ENCODE measurements around the gene EMX2. TPM values are rescaled to one million over a fixed set of nuclear protein-coding genes. Genes with fewer than 3 reads are reported as not detected.
A peak's percentile ranks its signal among the peaks of the same experiment; 100 is the strongest.

The EMX2 gene
- total RNA-seq, 2 donors from 2014 or later, result not detected

DNA sequence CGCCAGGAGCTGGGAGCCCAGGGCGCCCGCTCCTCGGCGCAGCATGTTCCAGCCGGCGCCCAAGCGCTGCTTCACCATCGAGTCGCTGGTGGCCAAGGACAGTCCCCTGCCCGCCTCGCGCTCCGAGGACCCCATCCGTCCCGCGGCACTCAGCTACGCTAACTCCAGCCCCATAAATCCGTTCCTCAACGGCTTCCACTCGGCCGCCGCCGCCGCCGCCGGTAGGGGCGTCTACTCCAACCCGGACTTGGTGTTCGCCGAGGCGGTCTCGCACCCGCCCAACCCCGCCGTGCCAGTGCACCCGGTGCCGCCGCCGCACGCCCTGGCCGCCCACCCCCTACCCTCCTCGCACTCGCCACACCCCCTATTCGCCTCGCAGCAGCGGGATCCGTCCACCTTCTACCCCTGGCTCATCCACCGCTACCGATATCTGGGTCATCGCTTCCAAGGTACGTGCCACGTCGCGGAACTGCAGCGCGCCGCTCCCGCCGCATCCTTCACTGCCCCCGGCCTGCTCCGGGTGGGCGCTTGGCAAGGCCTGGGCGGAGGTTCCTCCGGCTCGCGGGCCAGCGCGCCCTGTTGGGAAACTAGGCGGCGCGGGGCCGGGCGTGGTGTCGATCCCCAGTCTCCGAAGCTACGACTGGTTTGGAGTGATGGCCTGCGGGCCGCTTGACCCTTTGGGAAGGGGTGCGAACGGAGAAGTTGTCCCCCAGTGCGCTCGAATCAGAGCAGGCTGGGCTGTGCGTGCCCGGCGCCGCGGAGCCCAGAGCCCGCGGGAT is 868 bp downstream of the EMX2 start:
- Mint-ChIP-seq H3K4me3 (peak overlapping the region; percentile 65 to 82), H3K27ac (peak overlapping the region; percentile 22), H3K4me1 (ENCODE audit: low read depth) (peaks cover 36% of the 10 kb centered on the region), H3K36me3 (ENCODE audit: insufficient read depth in 2 of 2) (peaks cover 1 to 3% of the 10 kb centered on the region in 2 donors), H3K27me3 (ENCODE audit: low read depth) (peaks cover 78% of the 10 kb centered on the region), H3K9me3 (no peaks in the 10 kb centered on the region)
- DNase-seq (peak; percentile 39 to 54), ATAC-seq (replicated peaks in 1 of 2) (peak; percentile 13 to 21)

DNA sequence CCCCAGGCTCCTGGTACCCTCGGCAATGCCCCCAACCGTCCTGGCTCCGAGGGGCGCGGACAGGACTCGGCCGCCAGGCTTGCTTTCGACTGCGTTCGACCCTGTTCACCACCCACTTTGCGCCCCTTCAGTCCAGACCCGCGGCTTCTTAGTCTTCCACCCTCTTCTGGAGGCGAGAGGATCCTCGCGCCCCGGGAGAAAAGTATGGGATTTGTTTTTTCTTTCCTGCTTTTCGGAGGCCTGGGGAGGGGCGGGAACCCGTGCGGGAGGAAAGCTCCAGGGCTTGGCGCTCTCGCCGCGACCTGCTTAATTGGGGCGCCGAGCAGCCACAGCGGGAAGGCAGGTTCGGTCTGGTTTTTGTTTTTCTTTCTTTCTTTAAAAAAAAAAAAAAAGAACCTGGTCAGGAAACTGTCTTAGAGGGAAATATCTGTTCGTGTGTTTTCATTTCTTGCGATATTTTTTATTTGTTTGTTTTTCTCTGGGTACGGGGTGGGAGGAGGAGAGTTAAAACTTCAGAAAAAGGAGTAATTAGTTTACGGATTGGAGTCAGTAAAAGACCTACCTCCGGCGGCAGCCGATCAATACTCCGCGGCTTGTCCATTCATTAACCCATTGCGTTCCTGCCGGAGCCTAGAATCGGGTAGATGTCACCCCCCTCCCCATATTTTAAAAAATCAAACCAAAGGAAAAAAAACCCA is 1.6 kb downstream of the EMX2 start:
- peaks cover 1 to 3% of the 10 kb centered on the region in 2 donors for H3K36me3 Mint-ChIP-seq (ENCODE audit: insufficient read depth in 2 of 2)
- peak overlapping the region; percentile 65 to 82 for H3K4me3 Mint-ChIP-seq
- H3K9me3 Mint-ChIP-seq, result no peaks in the 10 kb centered on the region
- peaks cover 78% of the 10 kb centered on the region for H3K27me3 Mint-ChIP-seq (ENCODE audit: low read depth)
- DNase-seq (no peak), ATAC-seq (replicated peaks in 1 of 2) (no peak)
- H3K4me1 Mint-ChIP-seq (ENCODE audit: low read depth), result peaks cover 34% of the 10 kb centered on the region
- H3K27ac Mint-ChIP-seq, result peak overlapping the region; percentile 50

DNA sequence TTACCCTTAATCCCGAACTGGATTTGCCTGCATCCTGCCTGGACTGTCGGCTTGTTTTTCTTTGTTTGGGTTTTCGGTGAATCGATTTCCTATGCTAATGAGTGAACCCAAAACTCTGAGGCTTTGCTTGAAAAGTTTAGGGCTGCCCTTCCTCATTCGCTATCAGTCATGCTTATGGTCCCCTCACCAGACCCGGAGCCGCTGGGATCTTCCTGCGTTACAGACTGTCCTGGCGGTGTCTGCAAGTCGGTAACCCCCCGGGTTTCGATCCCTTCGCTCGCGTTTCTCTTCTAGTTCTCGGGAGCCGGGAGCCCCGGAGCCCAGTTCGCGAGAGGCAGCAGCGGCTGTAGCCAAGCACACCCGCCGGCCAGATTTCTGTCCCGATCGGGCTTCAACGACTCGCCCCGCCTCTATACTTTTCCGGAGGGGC is 2.2 kb downstream of the EMX2 start:
- Mint-ChIP-seq H3K36me3 (ENCODE audit: insufficient read depth in 2 of 2) (peaks cover 1 to 3% of the 10 kb centered on the region in 2 donors), H3K27ac (peak overlapping the region; percentile 50), H3K27me3 (ENCODE audit: low read depth) (peaks cover 78% of the 10 kb centered on the region), H3K4me1 (ENCODE audit: low read depth) (peaks cover 34% of the 10 kb centered on the region), H3K9me3 (no peaks in the 10 kb centered on the region), H3K4me3 (peak overlapping the region; percentile 65 to 82)
- ATAC-seq (replicated peaks in 1 of 2) (no peak), DNase-seq (no peak)

DNA sequence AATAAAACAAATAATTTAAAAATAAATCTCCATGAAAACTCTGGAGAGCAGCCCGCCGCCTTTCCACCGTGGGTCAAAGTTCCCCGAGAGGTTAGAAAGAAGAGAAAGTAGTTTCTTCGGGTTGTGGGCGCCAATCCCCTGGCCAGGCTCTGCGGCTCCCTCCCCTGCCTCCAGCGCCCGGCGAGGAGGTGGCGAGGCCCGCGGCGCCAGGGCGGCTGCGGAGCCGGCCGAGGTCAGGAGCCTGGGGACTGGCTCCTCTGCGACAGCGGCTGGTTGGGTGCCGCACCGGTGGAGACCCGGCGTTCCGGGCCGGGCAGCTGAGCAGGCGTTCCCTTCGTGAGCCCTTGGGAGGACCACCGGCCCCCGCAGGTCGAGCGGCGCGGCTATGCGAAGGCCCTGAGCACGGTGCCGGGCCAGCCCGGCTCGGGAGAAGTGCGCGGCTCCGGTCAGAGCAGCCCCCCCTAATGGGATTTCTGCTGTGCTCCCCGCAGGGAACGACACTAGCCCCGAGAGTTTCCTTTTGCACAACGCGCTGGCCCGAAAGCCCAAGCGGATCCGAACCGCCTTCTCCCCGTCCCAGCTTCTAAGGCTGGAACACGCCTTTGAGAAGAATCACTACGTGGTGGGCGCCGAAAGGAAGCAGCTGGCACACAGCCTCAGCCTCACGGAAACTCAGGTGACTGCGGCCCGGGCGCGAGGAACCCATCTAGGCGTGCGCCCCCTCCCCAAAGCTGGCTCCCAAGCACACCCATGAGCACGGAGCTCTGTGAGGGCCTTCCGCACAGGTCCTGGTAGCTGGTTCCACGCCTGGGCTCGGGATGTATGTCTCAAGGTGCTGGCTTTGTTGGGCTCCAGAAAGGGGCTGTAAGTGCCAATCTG is 2.8 kb downstream of the EMX2 start:
- H3K4me3 Mint-ChIP-seq, result peak overlapping the region; percentile 65 to 82
- no peak overlapping the region for H3K27ac Mint-ChIP-seq
- peaks cover 78% of the 10 kb centered on the region for H3K27me3 Mint-ChIP-seq (ENCODE audit: low read depth)
- ATAC-seq (replicated peaks in 1 of 2), result no peak
- H3K4me1 Mint-ChIP-seq (ENCODE audit: low read depth), result peaks cover 34% of the 10 kb centered on the region
- no peak for DNase-seq
- no peaks in the 10 kb centered on the region for H3K9me3 Mint-ChIP-seq
- peaks cover 1 to 3% of the 10 kb centered on the region in 2 donors for H3K36me3 Mint-ChIP-seq (ENCODE audit: insufficient read depth in 2 of 2)

DNA sequence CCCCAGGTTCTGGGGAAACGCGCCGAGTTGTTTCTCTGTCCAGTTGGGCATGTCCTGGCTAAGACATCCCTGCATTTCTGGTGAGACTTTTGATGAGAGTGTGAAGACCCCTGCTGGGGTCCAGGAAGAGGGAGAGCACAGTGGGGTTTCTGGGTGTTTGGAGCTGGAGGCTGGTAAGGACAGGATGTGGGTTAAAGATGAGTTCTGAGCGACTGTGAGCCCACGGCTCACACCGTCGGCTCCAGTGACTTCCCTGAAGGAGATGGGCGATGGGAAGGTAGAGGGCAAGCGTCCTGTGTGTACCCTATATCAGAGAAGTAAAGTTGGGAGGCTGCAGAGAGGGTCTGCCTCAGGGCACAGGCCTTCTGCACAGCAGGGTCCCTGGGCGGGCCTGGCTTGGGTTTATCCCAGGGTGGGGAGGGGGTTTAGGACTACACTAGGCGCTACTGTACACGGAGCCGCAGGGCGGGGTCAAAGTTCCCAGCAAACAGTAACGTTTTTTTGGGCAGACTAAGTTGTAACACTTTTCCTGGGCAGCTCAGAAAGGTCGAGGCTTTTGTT is 3.6 kb downstream of the EMX2 start:
- H3K4me1 Mint-ChIP-seq (ENCODE audit: low read depth), result peaks cover 34% of the 10 kb centered on the region
- H3K27ac Mint-ChIP-seq, result no peak overlapping the region
- H3K27me3 Mint-ChIP-seq (ENCODE audit: low read depth), result peaks cover 78% of the 10 kb centered on the region
- peaks cover 1 to 3% of the 10 kb centered on the region in 2 donors for H3K36me3 Mint-ChIP-seq (ENCODE audit: insufficient read depth in 2 of 2)
- H3K9me3 Mint-ChIP-seq, result no peaks in the 10 kb centered on the region
- H3K4me3 Mint-ChIP-seq, result peak overlapping the region; percentile 3 to 20
- no peak for DNase-seq
- ATAC-seq (replicated peaks in 1 of 2), result no peak

DNA sequence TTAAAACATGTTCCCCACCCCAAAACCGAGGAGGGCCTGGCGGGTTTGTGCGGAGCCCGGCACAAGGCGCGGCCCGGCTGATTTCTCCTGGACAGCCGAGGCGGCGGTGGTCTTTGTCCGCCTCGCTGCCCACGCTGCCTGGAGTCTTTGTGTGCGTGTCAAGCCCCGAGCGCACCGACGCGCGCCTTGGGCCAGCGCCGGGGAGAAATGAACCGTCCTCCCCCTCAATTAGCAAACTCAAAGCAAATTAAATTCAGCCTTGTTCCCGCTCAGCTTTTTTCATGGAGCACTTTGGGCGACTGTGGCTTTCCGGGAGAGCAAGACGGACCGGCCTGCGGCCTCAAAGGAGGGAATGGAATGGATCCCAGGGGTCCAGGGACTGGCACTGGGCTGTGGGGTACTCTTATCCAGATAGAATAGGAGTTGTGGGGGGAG is 4.1 kb downstream of the EMX2 start:
- ATAC-seq (replicated peaks in 1 of 2) (no peak), DNase-seq (no peak)
- peaks cover 1 to 3% of the 10 kb centered on the region in 2 donors for H3K36me3 Mint-ChIP-seq (ENCODE audit: insufficient read depth in 2 of 2)
- no peak overlapping the region for H3K27ac Mint-ChIP-seq
- peaks cover 78% of the 10 kb centered on the region for H3K27me3 Mint-ChIP-seq (ENCODE audit: low read depth)
- H3K9me3 Mint-ChIP-seq, result no peaks in the 10 kb centered on the region
- H3K4me1 Mint-ChIP-seq (ENCODE audit: low read depth), result peaks cover 34% of the 10 kb centered on the region
- H3K4me3 Mint-ChIP-seq, result no peak overlapping the region

DNA sequence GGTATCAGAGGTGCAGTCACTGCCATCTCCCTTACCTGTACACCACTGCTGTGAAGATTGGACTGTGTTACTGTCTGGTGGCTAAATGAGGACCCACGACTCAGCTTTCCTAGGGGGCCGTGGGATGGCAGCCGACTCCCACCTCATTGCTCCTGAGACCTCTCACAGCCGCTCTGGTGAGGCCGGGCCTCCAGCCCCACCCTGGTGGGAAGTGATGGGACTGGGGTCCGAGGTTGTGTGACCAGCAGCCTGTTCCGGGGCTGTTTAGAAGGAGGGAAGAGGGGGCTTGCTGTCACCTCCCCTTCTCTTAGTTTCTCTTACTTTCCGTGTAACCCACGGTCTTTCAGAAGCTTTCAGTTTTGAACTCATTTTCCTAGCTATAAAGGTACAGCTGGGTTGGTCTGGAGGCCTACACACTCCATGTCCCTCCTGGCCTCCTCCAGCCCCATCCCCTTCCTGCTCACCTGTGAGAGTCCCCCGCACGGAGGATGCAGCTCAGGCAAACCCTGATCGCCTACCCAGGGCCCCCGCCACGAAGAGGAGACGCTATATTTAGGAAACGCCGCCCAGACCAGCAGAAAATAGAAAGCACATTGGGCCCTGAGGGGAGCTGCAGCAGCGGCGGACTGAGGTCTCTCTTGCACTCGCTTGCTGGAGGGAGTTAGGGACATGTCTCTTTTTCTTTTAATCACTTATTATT is 4.6 kb downstream of the EMX2 start:
- ATAC-seq (replicated peaks in 1 of 2), result peak in 1 of 2 donors; percentile 29
- no peak overlapping the region for H3K27ac Mint-ChIP-seq
- H3K36me3 Mint-ChIP-seq (ENCODE audit: insufficient read depth in 2 of 2), result peaks cover 1 to 3% of the 10 kb centered on the region in 2 donors
- peaks cover 81% of the 10 kb centered on the region for H3K27me3 Mint-ChIP-seq (ENCODE audit: low read depth)
- peak overlapping the region; percentile 36 to 72 for H3K4me3 Mint-ChIP-seq
- no peaks in the 10 kb centered on the region for H3K9me3 Mint-ChIP-seq
- no peak for DNase-seq
- H3K4me1 Mint-ChIP-seq (ENCODE audit: low read depth), result peaks cover 39% of the 10 kb centered on the region

DNA sequence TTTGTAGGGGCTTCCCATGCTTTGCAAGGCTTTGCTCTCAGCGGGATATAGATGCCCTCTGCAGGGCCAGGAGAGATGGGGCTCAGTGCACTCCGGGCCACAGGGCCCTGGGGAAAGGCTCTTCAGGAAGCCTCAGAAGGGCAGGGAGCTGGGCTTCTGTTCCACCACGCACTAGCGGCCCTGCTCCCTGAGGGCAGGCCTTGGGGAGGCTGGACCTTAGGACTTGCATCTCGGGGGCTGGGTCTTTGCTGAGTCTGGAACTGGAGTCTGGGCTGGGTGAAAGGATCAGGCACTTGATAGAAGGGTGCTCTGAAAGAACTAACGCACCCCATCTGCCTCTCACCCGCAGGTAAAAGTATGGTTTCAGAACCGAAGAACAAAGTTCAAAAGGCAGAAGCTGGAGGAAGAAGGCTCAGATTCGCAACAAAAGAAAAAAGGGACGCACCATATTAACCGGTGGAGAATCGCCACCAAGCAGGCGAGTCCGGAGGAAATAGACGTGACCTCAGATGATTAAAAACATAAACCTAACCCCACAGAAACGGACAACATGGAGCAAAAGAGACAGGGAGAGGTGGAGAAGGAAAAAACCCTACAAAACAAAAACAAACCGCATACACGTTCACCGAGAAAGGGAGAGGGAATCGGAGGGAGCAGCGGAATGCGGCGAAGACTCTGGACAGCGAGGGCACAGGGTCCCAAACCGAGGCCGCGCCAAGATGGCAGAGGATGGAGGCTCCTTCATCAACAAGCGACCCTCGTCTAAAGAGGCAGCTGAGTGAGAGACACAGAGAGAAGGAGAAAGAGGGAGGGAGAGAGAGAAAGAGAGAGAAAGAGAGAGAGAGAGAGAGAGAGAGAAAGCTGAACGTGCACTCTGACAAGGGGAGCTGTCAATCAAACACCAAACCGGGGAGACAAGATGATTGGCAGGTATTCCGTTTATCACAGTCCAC is 5.4 kb downstream of the EMX2 start:
- peaks cover 39% of the 10 kb centered on the region for H3K4me1 Mint-ChIP-seq (ENCODE audit: low read depth)
- ATAC-seq (replicated peaks in 1 of 2) (peak in 1 of 2 donors; percentile 20), DNase-seq (no peak)
- H3K27me3 Mint-ChIP-seq (ENCODE audit: low read depth), result peaks cover 85% of the 10 kb centered on the region
- H3K36me3 Mint-ChIP-seq (ENCODE audit: insufficient read depth in 2 of 2), result peaks cover 1 to 3% of the 10 kb centered on the region in 2 donors
- no peaks in the 10 kb centered on the region for H3K9me3 Mint-ChIP-seq
- H3K27ac Mint-ChIP-seq, result no peak overlapping the region
- peak overlapping the region; percentile 36 to 72 for H3K4me3 Mint-ChIP-seq

DNA sequence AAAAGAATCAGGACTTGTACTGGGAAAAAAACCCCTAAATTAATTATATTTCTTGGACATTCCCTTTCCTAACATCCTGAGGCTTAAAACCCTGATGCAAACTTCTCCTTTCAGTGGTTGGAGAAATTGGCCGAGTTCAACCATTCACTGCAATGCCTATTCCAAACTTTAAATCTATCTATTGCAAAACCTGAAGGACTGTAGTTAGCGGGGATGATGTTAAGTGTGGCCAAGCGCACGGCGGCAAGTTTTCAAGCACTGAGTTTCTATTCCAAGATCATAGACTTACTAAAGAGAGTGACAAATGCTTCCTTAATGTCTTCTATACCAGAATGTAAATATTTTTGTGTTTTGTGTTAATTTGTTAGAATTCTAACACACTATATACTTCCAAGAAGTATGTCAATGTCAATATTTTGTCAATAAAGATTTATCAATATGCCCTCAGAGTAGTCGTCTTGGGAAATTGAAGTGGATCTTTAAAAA is 6.6 kb downstream of the EMX2 start:
- Mint-ChIP-seq H3K36me3 (ENCODE audit: insufficient read depth in 2 of 2) (peaks cover 2 to 3% of the 10 kb centered on the region in 2 donors), H3K4me3 (no peak overlapping the region), H3K4me1 (ENCODE audit: low read depth) (peaks cover 37% of the 10 kb centered on the region), H3K9me3 (no peaks in the 10 kb centered on the region), H3K27ac (no peak overlapping the region), H3K27me3 (ENCODE audit: low read depth) (peaks cover 90% of the 10 kb centered on the region)
- no peak for DNase-seq
- ATAC-seq (replicated peaks in 1 of 2), result no peak

DNA sequence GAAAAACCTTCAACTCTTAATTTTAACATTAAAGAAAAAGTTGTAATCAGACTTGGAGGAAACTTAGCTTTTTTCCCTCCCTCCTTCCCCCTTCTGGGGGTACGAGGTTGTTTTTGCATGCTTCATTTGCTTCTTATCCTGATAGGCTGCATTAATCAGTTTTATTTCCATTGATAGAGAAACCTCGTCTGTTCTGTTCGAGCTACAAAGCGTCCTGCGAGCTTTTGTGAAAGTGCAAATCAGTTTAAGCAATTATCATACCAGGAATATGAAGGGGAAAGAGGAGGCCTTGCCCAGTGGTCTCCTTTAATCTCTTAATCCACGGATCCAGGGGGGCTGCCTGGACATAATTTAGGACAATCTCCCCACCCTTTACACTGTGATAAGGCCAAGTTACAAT is 7.5 kb downstream of the EMX2 start:
- no peak for ATAC-seq (replicated peaks in 1 of 2)
- Mint-ChIP-seq H3K27me3 (ENCODE audit: low read depth) (peaks cover 91% of the 10 kb centered on the region), H3K4me1 (ENCODE audit: low read depth) (peaks cover 28% of the 10 kb centered on the region), H3K4me3 (no peak overlapping the region), H3K27ac (no peak overlapping the region), H3K9me3 (no peaks in the 10 kb centered on the region), H3K36me3 (ENCODE audit: insufficient read depth in 2 of 2) (peaks cover 2 to 3% of the 10 kb centered on the region in 2 donors)
- no peak for DNase-seq

DNA sequence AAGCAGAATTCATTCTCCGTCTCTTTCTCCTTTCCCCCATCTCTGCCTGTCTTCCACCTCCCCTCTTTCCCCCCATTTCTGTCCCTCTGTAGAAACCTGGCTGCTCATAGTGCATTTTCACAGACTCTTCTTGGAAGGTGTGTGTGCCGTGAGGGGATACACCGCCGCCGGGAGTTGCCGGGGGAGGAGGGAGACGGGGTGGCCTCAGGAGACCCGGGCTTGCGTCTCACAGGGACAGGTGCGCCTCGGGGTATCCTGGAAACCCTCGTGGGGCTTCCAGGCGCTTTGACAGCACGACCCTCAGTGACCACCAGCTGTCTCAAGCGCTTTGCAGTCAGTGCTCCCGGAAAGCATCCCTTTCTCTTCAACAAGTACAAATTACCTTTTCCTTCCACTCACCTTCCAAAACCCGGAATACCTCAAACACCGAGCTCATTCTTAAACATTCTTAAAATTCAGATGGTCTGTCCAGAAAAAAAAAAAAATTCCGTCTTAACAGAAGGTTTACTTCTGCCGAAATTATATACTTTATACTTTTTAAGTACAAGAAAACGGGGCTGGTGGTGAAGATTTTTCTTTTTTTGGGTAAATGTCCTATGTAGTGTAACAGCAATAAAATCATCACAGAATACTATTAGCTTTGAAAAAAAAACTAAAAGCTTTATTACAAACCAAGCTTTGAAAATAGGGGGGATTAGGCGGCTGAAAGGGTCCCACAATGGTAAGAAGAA is 8.2 kb downstream of the EMX2 start:
- no peak overlapping the region for H3K4me3 Mint-ChIP-seq
- H3K4me1 Mint-ChIP-seq (ENCODE audit: low read depth), result peaks cover 27% of the 10 kb centered on the region
- H3K9me3 Mint-ChIP-seq, result no peaks in the 10 kb centered on the region
- H3K27me3 Mint-ChIP-seq (ENCODE audit: low read depth), result peaks cover 94% of the 10 kb centered on the region
- H3K36me3 Mint-ChIP-seq (ENCODE audit: insufficient read depth in 2 of 2), result peaks cover 2 to 3% of the 10 kb centered on the region in 2 donors
- no peak for ATAC-seq (replicated peaks in 1 of 2)
- no peak for DNase-seq
- H3K27ac Mint-ChIP-seq, result no peak overlapping the region

Data from activated T-cell treated with anti-CD3 and anti-CD28 coated beads, Interleukin-2, amount 50 U/mL, for 72 hours (primary cell).